Pericardium fibroblast (primary cell): ENCODE data around the gene HDAC4. TPM values are rescaled to one million over a fixed set of nuclear protein-coding genes. Genes with fewer than 3 reads are reported as not detected.

Experiments
- total RNA-seq: library from RNA; depleted of rRNA; stranded (reverse); fragments of >200 nt; gene quantifications from 2 replicates; pipeline ENCODE4 v1.2.3, GENCODE V29; 2015

The HDAC4 gene
- total RNA-seq = 9.1 and 44.8 TPM in 2 replicates

DNA sequence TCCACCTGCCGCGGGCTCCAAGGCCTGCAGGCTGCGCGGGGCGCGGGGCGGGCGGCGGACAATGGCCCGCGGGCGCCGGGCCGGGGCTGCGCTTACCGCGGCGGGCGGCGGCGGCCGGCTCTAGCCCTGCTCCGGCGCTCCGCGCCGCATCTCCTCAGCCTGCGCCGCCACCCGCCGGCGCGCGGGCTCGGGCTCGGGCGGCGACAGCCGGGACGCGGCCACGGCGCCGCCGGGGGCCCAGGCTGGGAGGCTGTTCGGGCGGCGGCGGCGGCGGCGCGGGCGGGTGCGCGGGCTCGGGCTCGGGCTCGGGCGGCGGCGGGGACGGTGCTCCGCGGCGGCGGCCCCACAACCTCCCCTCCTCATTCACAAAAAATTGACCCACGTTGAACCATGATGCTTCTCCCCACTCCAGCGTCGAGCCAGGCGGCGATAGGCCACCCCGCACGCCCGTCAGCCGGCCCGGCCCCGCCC is at the start of gene HDAC4:
TSS of gene HDAC4 (minus strand) at position 425 of the 471 bp plus-strand sequence. CDS start 48,321 bp downstream, outside the sequence.

